HepG2 (cell line): ENCODE results near the gene CTBP1. TPM values are rescaled to one million over a fixed set of nuclear protein-coding genes. Genes with fewer than 3 reads are reported as not detected.

Source experiments
- ATAC-seq: fragments of 200-7000 bp; cut with Tn5 transposase; 3 replicates; pipeline ENCODE4 v1.9.1; 2020; ENCODE audit warnings: mild to moderate bottlenecking, moderate library complexity
- BruUV-seq: library from RNA; stranded (reverse); fragments of 400-500 nt; replicated peaks from 2 replicates; lab custom pipeline; 2021; lab: Mats Ljungman, UMichigan
- CTCF ChIA-PET: fragments of 300-600 bp; formaldehyde crosslinking; extraction: SDS; loops from one replicate; lab custom pipeline; 2021; ENCODE audit warnings: low total read pairs, inconsistent platforms, low intra/inter-chr PET ratio; lab: Yijun Ruan, JAX
- POLR2A ChIA-PET: fragments of 350-600 bp; sonication (Branson Sonifier 250); formaldehyde crosslinking; loops from one replicate; lab custom pipeline; 2020; ENCODE audit warnings: antibody characterized with exemption, inconsistent platforms; lab: Yijun Ruan, JAX
- DNase-seq: peaks from one replicate; pipeline ENCODE4 v3.0.0-alpha.2; 2015; ENCODE audit warnings: low spot score
- FAIRE-seq: peaks from 3 replicates; lab custom pipeline; 2011; peaks lifted over from hg19 to GRCh38; lab: Jason Lieb, UNC
- H2AFZ ChIP-seq: one replicate; pipeline ENCODE4 v1.6.1; 2011; ENCODE audit warnings: low read length, inconsistent platforms
- H3K27ac ChIP-seq: fragments of 300-600 bp; 3 replicates; pipeline ENCODE4 v1.8.0; 2011; ENCODE audit warnings: mixed run types, mild to moderate bottlenecking, mixed read lengths, low read length, inconsistent platforms; ENCODE audit not compliant: insufficient read depth; ENCODE audit errors: extremely low read length
- H3K27me3 ChIP-seq, 2 experiments: fragments of 200-600 bp in 1 of 2; 2 replicates in 1 of 2; 3 replicates in 1 of 2; pipeline versions ENCODE4 v1.6.0 to v1.8.0; 2011; ENCODE audit warnings: low read length in 2 of 2, mild to moderate bottlenecking in 2 of 2, moderate library complexity in 2 of 2, inconsistent platforms in 1 of 2; ENCODE audit not compliant: insufficient read depth in 2 of 2, control insufficient read depth in 1 of 2
- H3K36me3 ChIP-seq, 2 experiments: fragments of 200-600 bp in 1 of 2; replicated peaks in 1 of 2; 2 replicates in 1 of 2; 3 replicates in 1 of 2; pipeline versions ENCODE4 v1.5.1 to v1.8.0; 2011; ENCODE audit warnings: low read length in 2 of 2, inconsistent platforms in 1 of 2; ENCODE audit not compliant: insufficient read depth in 2 of 2, control insufficient read depth in 1 of 2
- H3K4me1 ChIP-seq: 2 replicates; pipeline ENCODE4 v1.5.1; 2012; ENCODE audit warnings: low read length, inconsistent platforms; ENCODE audit not compliant: insufficient read depth
- H3K4me2 ChIP-seq: 2 replicates; pipeline ENCODE4 v1.6.0; 2011; ENCODE audit warnings: low read depth, low read length, inconsistent platforms
- H3K4me3 ChIP-seq, 3 experiments: fragments of 200-600 bp in 1 of 3; sonication (generic), shearing (Covaris generic) in 1 of 3; replicated peaks in 1 of 3; 2 replicates each; pipeline ENCODE4 v1.5.1; 2011 to 2016; ENCODE audit warnings: low read length in 3 of 3, inconsistent platforms in 2 of 3, low read depth in 2 of 3, mild to moderate bottlenecking in 2 of 3, control low read depth in 1 of 3, mixed read lengths in 1 of 3; ENCODE audit not compliant: insufficient read depth in 1 of 3
- H3K79me2 ChIP-seq: one replicate; pipeline ENCODE4 v1.6.1; 2011; ENCODE audit warnings: low read length, inconsistent platforms; ENCODE audit not compliant: insufficient read depth
- H3K9ac ChIP-seq: 2 replicates; pipeline ENCODE4 v1.6.0; 2011; ENCODE audit warnings: mild to moderate bottlenecking, low read depth, low read length, inconsistent platforms; ENCODE audit not compliant: insufficient read depth
- H3K9me3 ChIP-seq: 2 replicates; pipeline ENCODE4 v1.5.1; 2012; ENCODE audit warnings: mild to moderate bottlenecking, low read length
- H4K20me1 ChIP-seq: 2 replicates; pipeline ENCODE4 v1.6.0; 2011; ENCODE audit warnings: inconsistent platforms, mild to moderate bottlenecking, low read length, moderate library complexity; ENCODE audit not compliant: insufficient read depth
- ATF3 ChIP-seq: sonication (generic); formaldehyde crosslinking; IDR thresholded peaks from 2 replicates; pipeline ENCODE4 v1.4.0; 2020; ENCODE audit warnings: missing genetic modification reagents
- CREB3 ChIP-seq: sonication (generic); formaldehyde crosslinking; IDR thresholded peaks from 2 replicates; pipeline ENCODE4 v1.5.0; 2020; ENCODE audit warnings: missing genetic modification reagents
- FOXP4 ChIP-seq: sonication (generic); formaldehyde crosslinking; IDR thresholded peaks from 2 replicates; pipeline ENCODE4 v1.4.0; 2020; ENCODE audit warnings: missing genetic modification reagents
- GATA4 ChIP-seq: sonication (generic); IDR thresholded peaks from 2 replicates; pipeline ENCODE4 v1.6.1; 2016; ENCODE audit warnings: antibody characterized with exemption, low read depth, borderline replicate concordance
- KMT2B ChIP-seq: IDR thresholded peaks from 2 replicates; pipeline ENCODE4 v1.6.1; 2016; ENCODE audit warnings: missing genetic modification reagents, missing compliant biosample characterization
- MTA1 ChIP-seq: sonication (generic); formaldehyde crosslinking; IDR thresholded peaks from 2 replicates; pipeline ENCODE4 v1.4.0; 2020; ENCODE audit warnings: missing genetic modification reagents, mild to moderate bottlenecking, borderline replicate concordance
- NR2F2 ChIP-seq: IDR thresholded peaks from 2 replicates; pipeline ENCODE4 v1.6.1; 2012; ENCODE audit warnings: low read depth, inconsistent platforms, borderline replicate concordance
- SMAD1 ChIP-seq: sonication (generic); formaldehyde crosslinking; IDR thresholded peaks from 2 replicates; pipeline ENCODE4 v1.4.0; 2020; ENCODE audit warnings: missing genetic modification reagents, low read depth, mild to moderate bottlenecking, borderline replicate concordance
- ZBTB43 ChIP-seq: sonication (generic); formaldehyde crosslinking; conservative IDR thresholded peaks from 2 replicates; pipeline ENCODE4 v1.4.0; 2020; ENCODE audit warnings: missing genetic modification reagents
- WGBS: methylation state at CpG from one replicate; pipeline ENCODE4 v1.1.6; 2017; ENCODE audit warnings: low lambda C conversion rate; 5-methylcytosine and 5-hydroxymethylcytosine counted together
- in situ Hi-C: cut with HindIII; loops from 2 replicates; pipeline ENCODE4 v1.10.0; 2017; ENCODE audit warnings: low pct_unique_long_range_greater_than_20kb; ENCODE audit not compliant: extremely low pct_ligation_motif_present
- intact Hi-C: fragments of 100-400 bp; cut with micrococcal nuclease; formaldehyde crosslinking; loops from one replicate; pipeline ENCODE4 v1.10.0; 2022; ENCODE audit not compliant: unreplicated experiment
- polyA plus RNA-seq, 8 experiments: library from polyadenylated mRNA; depleted of rRNA in 3 of 8; stranded (reverse) in 7 of 8; unstranded in 1 of 8; fragments of >200 nt; fragmentation: Illumina TruSeq in 4 of 8; extraction: Trizol in 4 of 8; gene quantifications; 2 replicates each; pipeline versions ENCODE4 v1.2.1 to v1.2.3, GENCODE V29; 2011 to 2016; ENCODE audit warnings: low read depth in 4 of 8, missing spikeins in 1 of 8, mixed read lengths in 1 of 8; ENCODE audit not compliant: insufficient read depth in 1 of 8
- total RNA-seq, 5 experiments: library from RNA; depleted of rRNA; stranded (reverse); fragments of >200 nt; fragmentation: Illumina TruSeq; extraction: Trizol; gene quantifications; 2 replicates each; pipeline ENCODE4 v1.2.3, GENCODE V29; 2016; ENCODE audit warnings: low read depth in 1 of 5

CTBP1 gene
- total and polyA plus RNA-seq, 2 of the 13 experiments (the other 11 are each of a cell fraction or from before 2014, with no cell fraction given) = 78.5 to 112 TPM

- Histone ChIP-seq H3K4me1 (no peaks in the 10 kb centered on the region), H2AFZ (no peak overlapping the region), H3K4me2 (no peak overlapping the region), H4K20me1 (no peaks in the 10 kb centered on the region), H3K27ac (no peak overlapping the region), H3K27me3 (no peaks in the 10 kb centered on the region), H3K9me3 (peaks cover 11% of the 10 kb centered on the region), H3K9ac (no peak overlapping the region), H3K36me3 (no peaks in the 10 kb centered on the region), H3K79me2 (no peaks in the 10 kb centered on the region), H3K4me3 (no peak overlapping the region)
- POLR2A ChIA-PET = no interaction called here
- in situ Hi-C loops (no loop called here), intact Hi-C loops (no loop called here)
- TF ChIP-seq FOXP4 (CRISPR knock-in tag) = no peak
- TF ChIP-seq GATA4 = no peak
- no peak for TF ChIP-seq SMAD1
- TF ChIP-seq ZBTB43 (CRISPR knock-in tag) = no peak
- no peak for TF ChIP-seq MTA1 (CRISPR knock-in tag)
- no peak for TF ChIP-seq ATF3 (CRISPR knock-in tag)
- no peak for TF ChIP-seq KMT2B (CRISPR knock-in tag)
- TF ChIP-seq CREB3 = no peak
- no peak for TF ChIP-seq NR2F2
- CTCF ChIA-PET = no interaction called here
- DNase-seq (no peak), ATAC-seq (no peak), FAIRE-seq (no peak)
- WGBS = 64% methylated on average over 4 of the region's 4 CpGs
- no TSS peak for BruUV-seq
These were observed 11.0 kb upstream of the CTBP1 start for GRCh38 chr4:1259966-1260365.
